HepG2 (cell line): ENCODE results near the gene MVK. TPM values are rescaled to one million over a fixed set of nuclear protein-coding genes. Genes with fewer than 3 reads are reported as not detected.

ENCODE experiments used
- ATAC-seq: fragments of 200-7000 bp; cut with Tn5 transposase; 3 replicates; pipeline ENCODE4 v1.9.1; 2020; ENCODE audit warnings: mild to moderate bottlenecking, moderate library complexity
- BruUV-seq: library from RNA; stranded (reverse); fragments of 400-500 nt; replicated peaks from 2 replicates; lab custom pipeline; 2021; lab: Mats Ljungman, UMichigan
- CTCF ChIA-PET: fragments of 300-600 bp; formaldehyde crosslinking; extraction: SDS; loops from one replicate; lab custom pipeline; 2021; ENCODE audit warnings: low total read pairs, inconsistent platforms, low intra/inter-chr PET ratio; lab: Yijun Ruan, JAX
- POLR2A ChIA-PET: fragments of 350-600 bp; sonication (Branson Sonifier 250); formaldehyde crosslinking; loops from one replicate; lab custom pipeline; 2020; ENCODE audit warnings: antibody characterized with exemption, inconsistent platforms; lab: Yijun Ruan, JAX
- DNase-seq: peaks from one replicate; pipeline ENCODE4 v3.0.0-alpha.2; 2015; ENCODE audit warnings: low spot score
- FAIRE-seq: peaks from 3 replicates; lab custom pipeline; 2011; peaks lifted over from hg19 to GRCh38; lab: Jason Lieb, UNC
- H2AFZ ChIP-seq: one replicate; pipeline ENCODE4 v1.6.1; 2011; ENCODE audit warnings: low read length, inconsistent platforms
- H3K27ac ChIP-seq: fragments of 300-600 bp; 3 replicates; pipeline ENCODE4 v1.8.0; 2011; ENCODE audit warnings: mixed run types, mild to moderate bottlenecking, mixed read lengths, low read length, inconsistent platforms; ENCODE audit not compliant: insufficient read depth; ENCODE audit errors: extremely low read length
- H3K27me3 ChIP-seq, 2 experiments: fragments of 200-600 bp in 1 of 2; 2 replicates in 1 of 2; 3 replicates in 1 of 2; pipeline versions ENCODE4 v1.6.0 to v1.8.0; 2011; ENCODE audit warnings: low read length in 2 of 2, mild to moderate bottlenecking in 2 of 2, moderate library complexity in 2 of 2, inconsistent platforms in 1 of 2; ENCODE audit not compliant: insufficient read depth in 2 of 2, control insufficient read depth in 1 of 2
- H3K36me3 ChIP-seq, 2 experiments: fragments of 200-600 bp in 1 of 2; replicated peaks in 1 of 2; 2 replicates in 1 of 2; 3 replicates in 1 of 2; pipeline versions ENCODE4 v1.5.1 to v1.8.0; 2011; ENCODE audit warnings: low read length in 2 of 2, inconsistent platforms in 1 of 2; ENCODE audit not compliant: insufficient read depth in 2 of 2, control insufficient read depth in 1 of 2
- H3K4me1 ChIP-seq: 2 replicates; pipeline ENCODE4 v1.5.1; 2012; ENCODE audit warnings: low read length, inconsistent platforms; ENCODE audit not compliant: insufficient read depth
- H3K4me2 ChIP-seq: 2 replicates; pipeline ENCODE4 v1.6.0; 2011; ENCODE audit warnings: low read depth, low read length, inconsistent platforms
- H3K4me3 ChIP-seq, 3 experiments: fragments of 200-600 bp in 1 of 3; sonication (generic), shearing (Covaris generic) in 1 of 3; replicated peaks in 1 of 3; 2 replicates each; pipeline ENCODE4 v1.5.1; 2011 to 2016; ENCODE audit warnings: low read length in 3 of 3, inconsistent platforms in 2 of 3, low read depth in 2 of 3, mild to moderate bottlenecking in 2 of 3, control low read depth in 1 of 3, mixed read lengths in 1 of 3; ENCODE audit not compliant: insufficient read depth in 1 of 3
- H3K79me2 ChIP-seq: one replicate; pipeline ENCODE4 v1.6.1; 2011; ENCODE audit warnings: low read length, inconsistent platforms; ENCODE audit not compliant: insufficient read depth
- H3K9ac ChIP-seq: 2 replicates; pipeline ENCODE4 v1.6.0; 2011; ENCODE audit warnings: mild to moderate bottlenecking, low read depth, low read length, inconsistent platforms; ENCODE audit not compliant: insufficient read depth
- H3K9me3 ChIP-seq: 2 replicates; pipeline ENCODE4 v1.5.1; 2012; ENCODE audit warnings: mild to moderate bottlenecking, low read length
- H4K20me1 ChIP-seq: 2 replicates; pipeline ENCODE4 v1.6.0; 2011; ENCODE audit warnings: inconsistent platforms, mild to moderate bottlenecking, low read length, moderate library complexity; ENCODE audit not compliant: insufficient read depth
- CREB1 ChIP-seq, 2 experiments: fragments of 450-650 bp in 1 of 2; IDR thresholded peaks; 2 replicates each; pipeline ENCODE4 v1.6.1; 2016 to 2017; ENCODE audit warnings: control low read depth in 1 of 2, mild to moderate bottlenecking in 1 of 2, missing compliant biosample characterization in 1 of 2, missing genetic modification characterization in 1 of 2
- EEA1 ChIP-seq: sonication (generic); formaldehyde crosslinking; IDR thresholded peaks from 2 replicates; pipeline ENCODE4 v1.5.1; 2020; ENCODE audit warnings: mild to moderate bottlenecking, missing genetic modification reagents, borderline replicate concordance
- ESRRA ChIP-seq: sonication (generic); formaldehyde crosslinking; IDR thresholded peaks from 2 replicates; pipeline ENCODE4 v1.5.1; 2020; ENCODE audit warnings: mild to moderate bottlenecking, low read depth, missing genetic modification reagents
- FOSL1 ChIP-seq: sonication (generic); formaldehyde crosslinking; IDR thresholded peaks from 2 replicates; pipeline ENCODE4 v1.9.0; 2021; ENCODE audit warnings: missing genetic modification reagents, borderline replicate concordance
- FOXA1 ChIP-seq, 2 experiments: fragments of 450-650 bp in 1 of 2; sonication (generic) in 1 of 2; formaldehyde crosslinking in 1 of 2; IDR thresholded peaks; 2 replicates each; pipeline versions ENCODE4 v1.4.0 to v1.6.1; 2016 to 2020; ENCODE audit warnings: missing genetic modification reagents in 1 of 2
- GLI4 ChIP-seq: sonication (generic); formaldehyde crosslinking; IDR thresholded peaks from 2 replicates; pipeline ENCODE4 v1.5.1; 2020; ENCODE audit warnings: missing genetic modification reagents, mild to moderate bottlenecking, moderate library complexity, borderline replicate concordance
- HMGXB4 ChIP-seq, 2 experiments: sonication (generic) in 1 of 2; formaldehyde crosslinking in 1 of 2; IDR thresholded peaks; 2 replicates each; pipeline versions ENCODE4 v1.4.0 to v1.6.1; 2018 to 2020; ENCODE audit warnings: missing genetic modification reagents in 2 of 2, borderline replicate concordance in 1 of 2, low read depth in 1 of 2, mild to moderate bottlenecking in 1 of 2, missing biosample characterization in 1 of 2
- IRX3 ChIP-seq: sonication (generic); formaldehyde crosslinking; IDR thresholded peaks from 2 replicates; pipeline ENCODE4 v1.8.1; 2023; ENCODE audit warnings: mild to moderate bottlenecking, low read depth, missing genetic modification reagents, borderline replicate concordance
- ZNF816 ChIP-seq: sonication (generic); formaldehyde crosslinking; IDR thresholded peaks from 2 replicates; pipeline ENCODE4 v1.8.0; 2022; ENCODE audit warnings: missing genetic modification reagents, mild to moderate bottlenecking, borderline replicate concordance
- ZSCAN25 ChIP-seq: sonication (generic); formaldehyde crosslinking; IDR thresholded peaks from 2 replicates; pipeline ENCODE4 v1.8.0; 2022; ENCODE audit warnings: mild to moderate bottlenecking, missing genetic modification reagents
- WGBS: methylation state at CpG from one replicate; pipeline ENCODE4 v1.1.6; 2017; ENCODE audit warnings: low lambda C conversion rate; 5-methylcytosine and 5-hydroxymethylcytosine counted together
- in situ Hi-C: cut with HindIII; loops from 2 replicates; pipeline ENCODE4 v1.10.0; 2017; ENCODE audit warnings: low pct_unique_long_range_greater_than_20kb; ENCODE audit not compliant: extremely low pct_ligation_motif_present
- intact Hi-C: fragments of 100-400 bp; cut with micrococcal nuclease; formaldehyde crosslinking; loops from one replicate; pipeline ENCODE4 v1.10.0; 2022; ENCODE audit not compliant: unreplicated experiment
- polyA plus RNA-seq, 8 experiments: library from polyadenylated mRNA; depleted of rRNA in 3 of 8; stranded (reverse) in 7 of 8; unstranded in 1 of 8; fragments of >200 nt; fragmentation: Illumina TruSeq in 4 of 8; extraction: Trizol in 4 of 8; gene quantifications; 2 replicates each; pipeline versions ENCODE4 v1.2.1 to v1.2.3, GENCODE V29; 2011 to 2016; ENCODE audit warnings: low read depth in 4 of 8, missing spikeins in 1 of 8, mixed read lengths in 1 of 8; ENCODE audit not compliant: insufficient read depth in 1 of 8
- total RNA-seq, 5 experiments: library from RNA; depleted of rRNA; stranded (reverse); fragments of >200 nt; fragmentation: Illumina TruSeq; extraction: Trizol; gene quantifications; 2 replicates each; pipeline ENCODE4 v1.2.3, GENCODE V29; 2016; ENCODE audit warnings: low read depth in 1 of 5
- TF ChIP-seq, protein P1 (sequence below): IDR thresholded peaks from 2 replicates; pipeline ENCODE4 v1.6.1; 2016; ENCODE audit warnings: low read depth, control low read depth

MVK gene
- total and polyA plus RNA-seq, 2 of the 13 experiments (the other 11 are each of a cell fraction or from before 2014, with no cell fraction given): 11.6 to 66.9 TPM

DNA sequence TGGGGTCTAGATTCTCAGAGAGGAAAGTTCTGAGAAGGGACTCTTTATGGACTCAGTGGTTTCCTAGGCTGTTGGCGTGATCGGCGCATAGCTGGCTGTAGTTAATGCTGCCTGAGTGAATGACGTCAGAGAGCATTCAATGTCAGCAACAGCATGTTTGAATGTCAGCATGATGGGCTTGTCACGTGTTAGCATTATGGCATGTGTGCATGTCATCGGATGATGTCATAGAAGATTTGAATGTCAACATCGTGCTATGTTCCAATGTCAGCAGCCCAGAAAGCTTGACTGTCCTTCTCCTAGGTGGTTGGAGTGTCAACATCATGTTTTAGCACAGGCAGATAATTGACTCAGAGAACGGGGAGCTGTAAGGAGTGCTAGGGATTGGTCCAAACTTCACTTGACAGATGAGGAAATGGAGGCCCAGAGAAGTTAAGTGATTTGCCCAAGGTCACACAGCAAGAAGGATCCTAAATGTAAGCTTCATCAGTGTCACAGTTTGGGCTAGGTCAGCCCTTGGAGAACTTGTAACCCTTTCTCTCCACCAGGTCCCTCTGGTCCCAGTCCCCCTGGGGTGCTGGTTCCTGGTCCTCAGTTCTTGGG, 45.5 kb downstream of the MVK start (continued):
- TF ChIP-seq, protein P1, sequence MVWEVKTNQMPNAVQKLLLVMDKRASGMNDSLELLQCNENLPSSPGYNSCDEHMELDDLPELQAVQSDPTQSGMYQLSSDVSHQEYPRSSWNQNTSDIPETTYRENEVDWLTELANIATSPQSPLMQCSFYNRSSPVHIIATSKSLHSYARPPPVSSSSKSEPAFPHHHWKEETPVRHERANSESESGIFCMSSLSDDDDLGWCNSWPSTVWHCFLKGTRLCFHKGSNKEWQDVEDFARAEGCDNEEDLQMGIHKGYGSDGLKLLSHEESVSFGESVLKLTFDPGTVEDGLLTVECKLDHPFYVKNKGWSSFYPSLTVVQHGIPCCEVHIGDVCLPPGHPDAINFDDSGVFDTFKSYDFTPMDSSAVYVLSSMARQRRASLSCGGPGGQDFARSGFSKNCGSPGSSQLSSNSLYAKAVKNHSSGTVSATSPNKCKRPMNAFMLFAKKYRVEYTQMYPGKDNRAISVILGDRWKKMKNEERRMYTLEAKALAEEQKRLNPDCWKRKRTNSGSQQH (CRISPR knock-in tag): no peak
- TF ChIP-seq FOXA1 (IDR thresholded peaks at IDR 0.05): no peak
- TF ChIP-seq FOXA1 (CRISPR knock-in tag; IDR thresholded peaks at IDR 0.05): 0 out of 2 replicates have a peak, but pooled peaks have one; percentile 9
- no peak for TF ChIP-seq ESRRA (CRISPR knock-in tag)
- no peak for TF ChIP-seq ZNF816 (CRISPR knock-in tag)
- TF ChIP-seq HMGXB4 (CRISPR knock-in tag; IDR thresholded peaks at IDR 0.05; ENCODE audit: borderline replicate concordance in 1 of 2, low read depth in 1 of 2): no peak
- peak; percentile 94 for TF ChIP-seq CREB1 (IDR thresholded peaks at IDR 0.05)
- TF ChIP-seq CREB1 (CRISPR knock-in tag; IDR thresholded peaks at IDR 0.05): no peak

DNA sequence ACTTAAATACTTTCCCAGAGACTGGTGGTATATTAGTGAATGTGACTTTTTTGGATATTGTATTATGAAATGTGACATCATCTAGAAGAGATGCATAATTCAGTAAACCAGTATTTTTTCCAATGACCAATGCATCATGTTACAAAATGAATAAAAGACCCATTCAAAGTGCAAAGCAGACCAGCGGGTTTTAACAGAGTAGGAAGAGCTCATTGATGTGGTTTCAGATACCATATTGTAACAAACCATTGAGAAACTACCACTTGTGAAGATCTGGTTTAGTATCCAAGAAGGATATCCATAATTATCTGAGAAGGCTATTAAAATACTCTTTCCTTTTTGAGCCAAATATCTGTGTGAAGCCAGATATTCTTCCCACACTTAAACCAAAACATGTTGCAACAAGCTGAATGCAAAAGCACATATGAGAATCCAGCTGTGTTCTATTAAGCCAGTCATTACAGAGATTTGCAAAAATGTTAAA, 47.7 kb downstream of the MVK start:
- H4K20me1 ChIP-seq: no peaks in the 10 kb centered on the region
- intact Hi-C loops: no loop called here
- no TSS peak for BruUV-seq
- H3K36me3 ChIP-seq: no peaks in the 10 kb centered on the region
- no peak for DNase-seq
- no peak overlapping the region for H3K27ac ChIP-seq
- H3K9me3 ChIP-seq: no peaks in the 10 kb centered on the region
- CTCF ChIA-PET: no interaction called here
- 0% methylated on average over 1 of the region's 1 CpG for WGBS
- TF ChIP-seq EEA1 (CRISPR knock-in tag): no peak
- no peak for TF ChIP-seq ZSCAN25 (CRISPR knock-in tag)
- no peak for TF ChIP-seq IRX3 (CRISPR knock-in tag)
- TF ChIP-seq GLI4 (CRISPR knock-in tag): no peak
- TF ChIP-seq FOSL1 (CRISPR knock-in tag): no peak
- TF ChIP-seq, all 625 proteins: peak for 0
- H3K4me3 ChIP-seq: no peak overlapping the region
- in situ Hi-C loops: no loop called here
- peaks cover 5 to 43% of the 10 kb centered on the region in 2 experiments for H3K27me3 ChIP-seq
- no peak for ATAC-seq
- H2AFZ ChIP-seq: no peak overlapping the region
- FAIRE-seq: no peak
- no peak overlapping the region for H3K9ac ChIP-seq
- no peak overlapping the region for H3K4me2 ChIP-seq
- POLR2A ChIA-PET: no interaction called here
- H3K79me2 ChIP-seq: no peaks in the 10 kb centered on the region
- H3K4me1 ChIP-seq: peaks cover 27% of the 10 kb centered on the region
